H1 (cell line): ENCODE data around the gene GAB2. TPM values are rescaled to one million over a fixed set of nuclear protein-coding genes. Genes with fewer than 3 reads are reported as not detected.

ENCODE experiments used
- CTCF ChIA-PET: fragments of 300-600 bp; sonication (Branson Sonifier 250); formaldehyde crosslinking; loops from one replicate; lab custom pipeline; 2021; ENCODE audit not compliant: partially characterized antibody; lab: Charles Lee
- POLR2A ChIA-PET: fragments of 300-600 bp; sonication (Branson Sonifier 250); formaldehyde crosslinking; loops from one replicate; lab custom pipeline; 2021; ENCODE audit warnings: inconsistent platforms; ENCODE audit not compliant: partially characterized antibody; lab: Charles Lee
- DNase-seq, 2 experiments: peaks; one replicate each; pipeline versions ENCODE4 v3.0.0 to v3.0.0-alpha.2; 2010 to 2022; ENCODE audit warnings: low spot score in 2 of 2, low read depth in 1 of 2, mixed read lengths in 1 of 2
- FAIRE-seq: peaks from 2 replicates; lab custom pipeline; 2011; peaks lifted over from hg19 to GRCh38; lab: Jason Lieb, UNC
- H2AFZ ChIP-seq: 2 replicates; pipeline ENCODE4 v1.8.1; 2012; ENCODE audit warnings: low read length, inconsistent platforms
- H2AK5ac ChIP-seq: 2 replicates; pipeline ENCODE4 v1.6.1; 2013; ENCODE audit warnings: low read depth, low read length
- H2BK120ac ChIP-seq: replicated peaks from 2 replicates; pipeline ENCODE3; 2013; ENCODE audit warnings: low read depth, low read length, inconsistent platforms
- H2BK12ac ChIP-seq: 2 replicates; pipeline ENCODE4 v1.6.1; 2013; ENCODE audit warnings: low read depth, low read length
- H2BK15ac ChIP-seq: 2 replicates; pipeline ENCODE4 v1.6.1; 2013; ENCODE audit warnings: low read length
- H2BK20ac ChIP-seq: 2 replicates; pipeline ENCODE4 v1.6.1; 2013; ENCODE audit warnings: low read length
- H2BK5ac ChIP-seq: 2 replicates; pipeline ENCODE4 v1.6.1; 2013; ENCODE audit warnings: low read depth, low read length
- H3K14ac ChIP-seq: 2 replicates; pipeline ENCODE4 v1.6.1; 2013; ENCODE audit warnings: inconsistent platforms; ENCODE audit not compliant: insufficient read length
- H3K18ac ChIP-seq: 2 replicates; pipeline ENCODE4 v1.6.1; 2013; ENCODE audit warnings: low read length; ENCODE audit errors: extremely low read depth
- H3K23ac ChIP-seq: 2 replicates; pipeline ENCODE4 v1.6.1; 2013; ENCODE audit warnings: inconsistent platforms; ENCODE audit not compliant: insufficient read length
- H3K23me2 ChIP-seq: 2 replicates; pipeline ENCODE4 v1.6.1; 2013; ENCODE audit warnings: low read depth, low read length
- H3K27ac ChIP-seq: 2 replicates; pipeline ENCODE4 v1.6.1; 2011; ENCODE audit warnings: low read depth, low read length, inconsistent platforms
- H3K27me3 ChIP-seq, 4 experiments: replicated peaks in 1 of 4; 1 replicate in 1 of 4; 2 replicates in 3 of 4; pipeline versions ENCODE4 v1.6.1 to v1.8.1; 2011 to 2013; ENCODE audit warnings: low read length in 3 of 4, mild to moderate bottlenecking in 3 of 4, inconsistent platforms in 2 of 4, mixed read lengths in 2 of 4, moderate library complexity in 1 of 4; ENCODE audit not compliant: control insufficient read depth in 3 of 4, insufficient read depth in 3 of 4; ENCODE audit errors: extremely low read depth in 1 of 4
- H3K36me3 ChIP-seq, 4 experiments: 2 replicates each; pipeline versions ENCODE4 v1.6.1 to v1.8.1; 2011 to 2013; ENCODE audit warnings: mild to moderate bottlenecking in 4 of 4, low read length in 3 of 4, moderate library complexity in 2 of 4, control low read depth in 1 of 4, inconsistent platforms in 1 of 4; ENCODE audit not compliant: insufficient read depth in 4 of 4, control insufficient read depth in 2 of 4
- H3K4ac ChIP-seq: replicated peaks from 2 replicates; pipeline ENCODE3; 2013; ENCODE audit warnings: low read length, low read depth, mixed read lengths, inconsistent platforms; ENCODE audit not compliant: insufficient read length
- H3K4me1 ChIP-seq, 4 experiments: replicated peaks in 1 of 4; 1 replicate in 1 of 4; 2 replicates in 3 of 4; pipeline versions ENCODE4 v1.6.1 to v1.8.1; 2011 to 2013; ENCODE audit warnings: low read length in 3 of 4, inconsistent platforms in 2 of 4, mixed read lengths in 1 of 4; ENCODE audit not compliant: insufficient read depth in 4 of 4, control insufficient read depth in 3 of 4
- H3K4me2 ChIP-seq, 2 experiments: 2 replicates each; pipeline versions ENCODE4 v1.6.1 to v1.8.1; 2011 to 2013; ENCODE audit warnings: low read depth in 2 of 2, low read length in 2 of 2, control low read depth in 1 of 2, inconsistent platforms in 1 of 2, mild to moderate bottlenecking in 1 of 2; ENCODE audit not compliant: insufficient read depth in 1 of 2
- H3K4me3 ChIP-seq, 4 experiments: fragments of 200-600, 300-600 bp in 1 of 4; sonication (generic), shearing (Covaris generic), sonication (Bioruptor Twin) in 1 of 4; 2 replicates each; pipeline versions ENCODE4 v1.5.1 to v1.8.1; 2011 to 2016; ENCODE audit warnings: low read length in 4 of 4, low read depth in 3 of 4, control low read depth in 2 of 4, inconsistent platforms in 2 of 4, mild to moderate bottlenecking in 2 of 4, mixed read lengths in 1 of 4, moderate library complexity in 1 of 4; ENCODE audit not compliant: insufficient read depth in 2 of 4; ENCODE audit errors: extremely low read depth in 1 of 4
- H3K56ac ChIP-seq: replicated peaks from 2 replicates; pipeline ENCODE3; 2013; ENCODE audit warnings: low read depth, mild to moderate bottlenecking, mixed read lengths, low read length, inconsistent platforms; ENCODE audit not compliant: insufficient read length
- H3K79me1 ChIP-seq: 2 replicates; pipeline ENCODE4 v1.6.1; 2013; ENCODE audit warnings: low read depth, low read length, control low read depth
- H3K79me2 ChIP-seq, 2 experiments: 2 replicates each; pipeline versions ENCODE4 v1.6.1 to v1.8.1; 2012 to 2013; ENCODE audit warnings: low read length in 2 of 2, mild to moderate bottlenecking in 2 of 2, inconsistent platforms in 1 of 2; ENCODE audit not compliant: insufficient read depth in 2 of 2, control insufficient read depth in 1 of 2
- H3K9ac ChIP-seq, 4 experiments: replicated peaks in 1 of 4; 1 replicate in 1 of 4; 2 replicates in 3 of 4; pipeline versions ENCODE4 v1.6.1 to v1.8.1; 2011 to 2013; ENCODE audit warnings: low read depth in 3 of 4, low read length in 3 of 4, control low read depth in 2 of 4, mild to moderate bottlenecking in 2 of 4, moderate library complexity in 2 of 4, inconsistent platforms in 1 of 4; ENCODE audit errors: extremely low read depth in 1 of 4
- H3K9me3 ChIP-seq, 2 experiments: 2 replicates each; pipeline versions ENCODE4 v1.6.1 to v1.8.1; 2012 to 2013; ENCODE audit warnings: mild to moderate bottlenecking in 2 of 2, moderate library complexity in 2 of 2, control low read depth in 1 of 2, inconsistent platforms in 1 of 2, low read depth in 1 of 2, low read length in 1 of 2, mixed read lengths in 1 of 2; ENCODE audit not compliant: insufficient read depth in 2 of 2
- H4K20me1 ChIP-seq, 2 experiments: replicated peaks in 1 of 2; 2 replicates each; pipeline versions ENCODE3 to v1.8.1; 2011 to 2013; ENCODE audit warnings: inconsistent platforms in 2 of 2, low read length in 2 of 2, mild to moderate bottlenecking in 1 of 2; ENCODE audit not compliant: insufficient read depth in 2 of 2, control insufficient read depth in 1 of 2
- H4K5ac ChIP-seq: 2 replicates; pipeline ENCODE4 v1.6.1; 2013; ENCODE audit warnings: low read length, low read depth, mixed read lengths, inconsistent platforms; ENCODE audit not compliant: insufficient read length
- H4K8ac ChIP-seq: 2 replicates; pipeline ENCODE4 v1.8.0; 2013; ENCODE audit warnings: mild to moderate bottlenecking, moderate library complexity, low read length, inconsistent platforms; ENCODE audit not compliant: insufficient read depth; ENCODE audit errors: extremely low read depth
- H4K91ac ChIP-seq: replicated peaks from 2 replicates; pipeline ENCODE3; 2013; ENCODE audit warnings: low read length, mixed read lengths, inconsistent platforms; ENCODE audit not compliant: insufficient read length
- BCL11A ChIP-seq, 2 experiments: IDR thresholded peaks; one replicate each; pipeline ENCODE4 v1.6.1; 2011; ENCODE audit warnings: low read depth in 2 of 2, low read length in 2 of 2, mild to moderate bottlenecking in 2 of 2
- BRCA1 ChIP-seq: IDR thresholded peaks from 2 replicates; pipeline ENCODE4 v1.6.1; 2012; ENCODE audit warnings: low read depth, low read length, improper control_type of control experiment
- HDAC6 ChIP-seq: IDR thresholded peaks from one replicate; pipeline ENCODE4 v1.7.1; 2012; ENCODE audit warnings: low read depth, mild to moderate bottlenecking, inconsistent platforms, low read length, moderate library complexity
- MAFK ChIP-seq: IDR thresholded peaks from 2 replicates; pipeline ENCODE4 v1.6.1; 2012; ENCODE audit warnings: low read depth, mild to moderate bottlenecking, improper control_type of control experiment, low read length
- NRF1 ChIP-seq: IDR thresholded peaks from 2 replicates; pipeline ENCODE4 v1.6.1; 2011; ENCODE audit warnings: mild to moderate bottlenecking, low read depth, low read length, improper control_type of control experiment
- RXRA ChIP-seq: IDR thresholded peaks from 2 replicates; pipeline ENCODE4 v1.6.1; 2011; ENCODE audit warnings: low read depth, mild to moderate bottlenecking, low read length, moderate library complexity; ENCODE audit not compliant: insufficient read depth
- SIN3A ChIP-seq, 2 experiments: IDR thresholded peaks in 1 of 2; conservative IDR thresholded peaks in 1 of 2; 2 replicates each; pipeline ENCODE4 v1.6.1; 2011 to 2012; ENCODE audit warnings: low read length in 2 of 2, improper control_type of control experiment in 1 of 2, low read depth in 1 of 2, mild to moderate bottlenecking in 1 of 2
- SIRT6 ChIP-seq: IDR thresholded peaks from one replicate; pipeline ENCODE4 v1.7.1; 2012; ENCODE audit warnings: low read length, inconsistent platforms
- SP1 ChIP-seq: IDR thresholded peaks from 2 replicates; pipeline ENCODE4 v1.6.1; 2011; ENCODE audit warnings: low read depth, low read length
- SP2 ChIP-seq: IDR thresholded peaks from 2 replicates; pipeline ENCODE4 v1.6.1; 2012; ENCODE audit warnings: mild to moderate bottlenecking, low read length, inconsistent platforms
- SUZ12 ChIP-seq: fragments of 200-600 bp; sonication (generic); IDR thresholded peaks from 2 replicates; pipeline ENCODE4 v1.6.1; 2012; ENCODE audit warnings: mild to moderate bottlenecking, inconsistent platforms, low read length, moderate library complexity, mixed read lengths
- TBP ChIP-seq: IDR thresholded peaks from 2 replicates; pipeline ENCODE4 v1.6.1; 2011; ENCODE audit warnings: low read depth, low read length, improper control_type of control experiment
- WGBS, 2 experiments: shearing (Covaris generic) in 1 of 2; methylation state at CpG; one replicate each; pipeline versions ENCODE4 v1.1.6 to v1.1.7; 2013 to 2015; ENCODE audit warnings: low lambda C conversion rate in 2 of 2, mixed read lengths in 2 of 2, inconsistent platforms in 1 of 2, low coverage in 1 of 2, missing lambda C conversion rate in 1 of 2; ENCODE audit not compliant: insufficient replicate concordance in 2 of 2, insufficient coverage in 1 of 2, insufficient read length in 1 of 2; ENCODE audit errors: extremely low coverage in 1 of 2, missing lambda C conversion rate in 1 of 2; 5-methylcytosine and 5-hydroxymethylcytosine counted together
- polyA plus RNA-seq, 7 experiments: library from polyadenylated mRNA; depleted of rRNA in 3 of 7; stranded (reverse) in 5 of 7; unstranded in 2 of 7; fragments of >200 nt in 5 of 7; fragments of 200-250 nt in 2 of 7; gene quantifications; 1 replicate in 5 of 7; 2 replicates in 1 of 7; 4 replicates in 1 of 7; pipeline versions ENCODE4 v1.2.1 to v1.2.3, GENCODE V29; 2011 to 2013; ENCODE audit warnings: missing spikeins in 2 of 7, mixed read lengths in 2 of 7
- total RNA-seq: library from RNA; stranded (reverse); fragmentation: NEBNext Ultra II Directional; extraction: Animal tissue kit (Norgen Biotek cat#: 25700); gene quantifications from 2 replicates; pipeline ENCODE4 v1.2.1, GENCODE V29; 2021
- TF ChIP-seq, protein P1 (sequence below): IDR thresholded peaks from 2 replicates; pipeline ENCODE4 v1.6.1; 2012; ENCODE audit warnings: inconsistent platforms

Gene GAB2
- total and polyA plus RNA-seq, 2 of the 8 experiments (the other 6 are each of a cell fraction or from before 2014, with no cell fraction given), result 6.3 to 14.0 TPM

DNA sequence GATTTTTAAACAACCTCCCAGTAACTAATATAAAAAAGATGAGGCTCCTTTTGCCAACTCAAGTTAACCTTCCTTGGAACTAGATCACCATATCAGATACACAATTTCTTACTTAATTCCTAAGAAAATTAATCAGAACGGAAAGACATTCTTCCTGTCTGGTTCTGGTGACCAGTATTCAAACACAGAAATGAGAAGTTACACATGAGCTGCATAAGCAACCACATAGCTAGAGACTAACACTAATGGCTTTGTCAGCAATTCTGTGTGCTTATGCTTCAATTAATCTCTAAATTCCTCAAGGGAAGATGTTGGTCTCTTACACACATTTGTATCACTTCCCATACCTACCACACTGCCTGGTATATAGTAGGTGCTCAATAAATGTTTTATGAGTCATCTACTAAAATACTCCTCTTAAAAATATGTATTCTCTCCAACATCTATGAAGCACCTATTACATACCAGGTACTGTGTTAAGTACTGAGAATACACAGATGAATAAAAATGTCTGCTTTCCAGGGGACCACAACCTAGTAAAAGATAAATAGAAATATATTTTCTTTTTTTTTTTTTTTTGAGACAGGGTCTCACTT is 54.5 kb downstream of the GAB2 start:
- Histone ChIP-seq H3K23me2 (no peaks in the 10 kb centered on the region), H3K9me3 (no peaks in the 10 kb centered on the region), H2BK12ac (no peak overlapping the region; the same call in 1 of the 2 replicates), H4K91ac (no peak overlapping the region), H3K23ac (no peak overlapping the region), H3K27ac (no peak overlapping the region), H3K27me3 (no peaks in the 10 kb centered on the region), H3K4me3 (no peak overlapping the region), H4K5ac (no peak overlapping the region), H2BK120ac (no peak overlapping the region), H4K8ac (no peak overlapping the region), H3K14ac (no peak overlapping the region), H4K20me1 (no peaks in the 10 kb centered on the region), H3K36me3 (no peaks in the 10 kb centered on the region), H2BK5ac (no peak overlapping the region), H3K4ac (no peak overlapping the region), H3K79me1 (no peaks in the 10 kb centered on the region), H3K79me2 (no peaks in the 10 kb centered on the region), H3K18ac (no peak overlapping the region), H2AFZ (no peak overlapping the region), H3K4me1 (peaks cover 0 to 16% (median 10%) of the 10 kb centered on the region in 4 experiments; a peak in 3 of 7 replicates), H3K56ac (no peak overlapping the region), H3K9ac (no peak overlapping the region), H2AK5ac (no peak overlapping the region), H2BK15ac (no peak overlapping the region), H2BK20ac (no peak overlapping the region), H3K4me2 (no peak overlapping the region)
- DNase-seq (no peak), FAIRE-seq (no peak)
- ChIA-PET CTCF (no interaction called here), POLR2A (interaction anchor here (0.6 kb wide), 1 partner anchor 40 kb away, joined by 3 read pairs; no protein-coding TSS in a partner anchor)
- 89% methylated on average over 1 of the region's 1 CpG; no CpG with 5 or more reads in 1 of the 2 experiments for WGBS, 2 experiments
- TF ChIP-seq SP2 (no peak), SIN3A (conservative IDR thresholded peaks at IDR 0.05 in 1 of 2, IDR thresholded peaks at IDR 0.05 in 1 of 2; ENCODE audit: low read depth in 1 of 2, low read length in 2 of 2) (no peak), BCL11A (IDR thresholded peaks at IDR 0.05; ENCODE audit: low read depth in 2 of 2, low read length in 2 of 2) (no peak), NRF1 (no peak), MAFK (no peak), SIRT6 (no peak), HDAC6 (no peak), BRCA1 (no peak), RXRA (no peak), SP1 (no peak), TBP (no peak), SUZ12 (no peak)
- TF ChIP-seq, protein P1, sequence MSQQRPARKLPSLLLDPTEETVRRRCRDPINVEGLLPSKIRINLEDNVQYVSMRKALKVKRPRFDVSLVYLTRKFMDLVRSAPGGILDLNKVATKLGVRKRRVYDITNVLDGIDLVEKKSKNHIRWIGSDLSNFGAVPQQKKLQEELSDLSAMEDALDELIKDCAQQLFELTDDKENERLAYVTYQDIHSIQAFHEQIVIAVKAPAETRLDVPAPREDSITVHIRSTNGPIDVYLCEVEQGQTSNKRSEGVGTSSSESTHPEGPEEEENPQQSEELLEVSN, result no peak
